PC-3 (cell line): ENCODE measurements around the gene TP53AIP1.

Experiments
- EZH2 ChIP-seq: fragments of 300-600 bp; sonication (generic); IDR thresholded peaks from one replicate; pipeline ENCODE4 v1.6.1; 2017; ENCODE audit warnings: antibody characterized with exemption, mild to moderate bottlenecking, low read length; ENCODE audit not compliant: unreplicated experiment
- TF ChIP-seq, protein P1 (sequence below): fragments of 300-600 bp; sonication (generic); conservative IDR thresholded peaks from 2 replicates; pipeline ENCODE4 v1.5.1; 2017; ENCODE audit warnings: antibody characterized with exemption, low read depth, mild to moderate bottlenecking, low read length

DNA sequence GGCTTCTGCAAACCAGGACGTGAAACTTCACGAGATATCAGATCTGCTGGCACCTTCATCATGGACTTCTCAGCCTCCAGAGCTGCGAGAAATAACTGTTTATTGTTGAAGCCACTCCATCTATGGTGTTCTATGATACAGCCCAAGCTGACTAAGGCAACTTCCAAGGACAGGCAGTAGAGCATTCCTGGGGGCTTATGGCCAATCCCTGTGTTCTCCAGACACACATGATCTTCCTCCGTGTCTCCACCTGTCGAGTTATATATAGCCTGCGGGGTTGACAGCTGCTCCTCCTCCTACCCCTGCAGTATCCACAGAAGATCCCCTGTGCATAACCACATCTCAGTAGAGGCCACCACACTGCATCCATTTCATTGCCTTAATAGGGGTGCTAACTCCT lies 11.0 kb downstream of the TP53AIP1 start:
- TF ChIP-seq, protein P1, sequence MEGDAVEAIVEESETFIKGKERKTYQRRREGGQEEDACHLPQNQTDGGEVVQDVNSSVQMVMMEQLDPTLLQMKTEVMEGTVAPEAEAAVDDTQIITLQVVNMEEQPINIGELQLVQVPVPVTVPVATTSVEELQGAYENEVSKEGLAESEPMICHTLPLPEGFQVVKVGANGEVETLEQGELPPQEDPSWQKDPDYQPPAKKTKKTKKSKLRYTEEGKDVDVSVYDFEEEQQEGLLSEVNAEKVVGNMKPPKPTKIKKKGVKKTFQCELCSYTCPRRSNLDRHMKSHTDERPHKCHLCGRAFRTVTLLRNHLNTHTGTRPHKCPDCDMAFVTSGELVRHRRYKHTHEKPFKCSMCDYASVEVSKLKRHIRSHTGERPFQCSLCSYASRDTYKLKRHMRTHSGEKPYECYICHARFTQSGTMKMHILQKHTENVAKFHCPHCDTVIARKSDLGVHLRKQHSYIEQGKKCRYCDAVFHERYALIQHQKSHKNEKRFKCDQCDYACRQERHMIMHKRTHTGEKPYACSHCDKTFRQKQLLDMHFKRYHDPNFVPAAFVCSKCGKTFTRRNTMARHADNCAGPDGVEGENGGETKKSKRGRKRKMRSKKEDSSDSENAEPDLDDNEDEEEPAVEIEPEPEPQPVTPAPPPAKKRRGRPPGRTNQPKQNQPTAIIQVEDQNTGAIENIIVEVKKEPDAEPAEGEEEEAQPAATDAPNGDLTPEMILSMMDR: no peak
- no peak for TF ChIP-seq EZH2
